ENCODE data around the gene C14orf119.
A peak's percentile ranks its signal among the peaks of the same experiment; 100 is the strongest.

The C14orf119 gene

DNA sequence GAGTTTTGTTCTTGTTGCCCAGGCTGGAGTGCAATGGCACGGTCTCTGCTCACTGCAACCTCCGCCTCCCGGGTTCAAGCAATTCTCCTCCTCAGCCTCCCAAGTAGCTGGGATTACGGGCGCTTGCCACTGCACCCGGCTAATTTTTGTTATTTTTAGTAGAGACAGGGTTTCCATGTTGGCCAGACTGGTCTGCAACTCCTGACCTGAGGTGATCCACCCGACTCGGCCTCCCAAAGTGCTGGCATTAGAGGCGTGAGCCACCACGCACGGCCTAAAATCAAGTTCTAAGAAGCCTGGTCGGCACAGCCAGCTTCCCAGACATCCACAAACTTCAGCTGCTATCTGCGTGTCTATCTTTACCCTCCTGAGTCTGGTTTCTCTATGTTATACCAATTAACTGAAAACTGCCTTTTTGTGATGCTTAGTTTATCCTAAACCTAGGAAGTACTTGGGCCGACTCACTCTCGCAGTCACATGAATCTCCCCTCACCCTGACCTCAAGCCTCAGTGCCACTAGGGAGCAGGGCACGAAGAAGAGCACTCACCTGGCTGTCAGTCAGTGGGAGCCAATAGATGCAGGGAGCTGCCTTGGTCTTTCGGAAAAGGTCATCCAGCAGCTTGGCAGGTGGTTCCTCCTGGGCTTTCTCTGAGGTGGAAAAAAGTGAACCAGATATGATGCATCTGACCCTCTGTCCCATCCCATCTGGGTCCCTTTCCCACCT lies 34.6 kb upstream of the C14orf119 start:
- DNase-seq (ENCODE audit: low read depth in 2 of 2) = no peak

GRCh38 chr14:23062002-23062401 lies 33.3 kb upstream of the C14orf119 start:
- DNase-seq (ENCODE audit: low read depth in 2 of 2) = no peak

DNA sequence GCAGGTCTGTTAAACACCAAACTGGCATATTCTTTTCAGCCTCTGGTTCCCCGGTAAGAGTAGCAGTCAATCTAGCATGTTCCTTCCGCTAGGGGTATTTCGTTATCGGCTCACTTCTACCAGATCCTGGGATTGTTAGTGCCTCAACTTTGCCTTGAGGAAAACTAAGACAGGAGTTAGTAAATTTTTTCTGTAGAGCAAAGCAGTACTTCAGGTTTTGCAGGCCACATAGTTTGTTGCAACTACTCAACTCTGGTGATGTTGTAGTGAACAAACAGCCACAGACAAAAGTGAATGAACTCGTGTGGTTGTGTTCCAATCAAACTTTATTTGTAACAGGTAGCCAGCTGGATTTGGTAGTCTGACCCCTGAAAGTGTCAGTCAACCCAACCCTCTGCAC lies 31.7 kb upstream of the C14orf119 start:
- DNase-seq (ENCODE audit: low read depth in 2 of 2) = no peak

- DNase-seq (ENCODE audit: low read depth in 2 of 2) = no peak
Observed at GRCh38 chr14:23066368-23066767, 28.9 kb upstream of the C14orf119 start.

- DNase-seq (ENCODE audit: low read depth in 2 of 2) = no peak
Observed at GRCh38 chr14:23066855-23067744, 28.2 kb upstream of the C14orf119 start.

DNA sequence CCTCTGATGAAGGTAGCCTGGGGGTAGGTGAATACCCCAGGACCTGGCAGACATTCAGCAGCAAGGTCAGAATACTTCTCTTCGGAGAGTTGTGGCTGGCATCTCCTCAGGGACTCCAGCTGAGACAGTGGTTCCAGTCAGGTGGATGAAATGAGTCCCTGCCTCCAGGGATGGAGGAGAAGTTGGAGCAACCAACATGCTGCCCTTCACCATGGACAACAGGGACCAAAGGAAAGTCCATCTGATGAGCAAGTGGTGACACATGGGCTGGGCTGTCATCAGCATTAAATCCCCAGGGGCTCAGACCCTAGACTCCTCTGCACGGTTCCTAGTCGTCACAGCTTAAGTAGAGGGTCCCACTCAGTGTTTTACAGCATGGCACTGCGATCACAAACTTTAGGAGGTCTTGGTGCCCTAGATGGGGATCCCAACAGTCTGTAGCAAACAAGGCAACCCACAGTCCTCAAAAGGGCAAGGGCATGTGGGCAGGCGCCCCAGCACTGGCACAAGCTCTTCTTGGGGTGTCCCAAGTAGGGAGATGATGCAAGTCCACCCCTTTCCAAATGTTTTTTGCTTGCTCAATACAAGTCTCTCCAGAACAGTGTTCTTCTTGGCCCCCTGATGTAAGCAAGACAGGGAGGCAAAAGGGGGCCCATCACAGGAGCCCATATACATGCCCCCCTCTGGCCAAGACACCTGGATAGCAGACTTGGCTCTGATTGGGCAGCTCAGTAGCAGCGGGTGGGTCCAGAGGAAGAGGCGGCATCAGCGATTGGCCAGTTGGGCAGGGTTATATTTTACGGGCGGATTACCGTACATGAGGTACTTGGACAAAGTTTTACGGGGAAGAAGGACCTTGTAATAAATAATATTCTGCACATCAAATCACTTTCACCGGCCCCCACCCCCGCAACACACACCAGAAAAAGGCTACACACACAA lies 27.2 kb upstream of the C14orf119 start:
- DNase-seq (ENCODE audit: low read depth in 2 of 2) = no peak

- DNase-seq (ENCODE audit: low read depth in 2 of 2) = peak in 1 of 2 donors; percentile 49
Observed at GRCh38 chr14:23068789-23069412, 26.4 kb upstream of the C14orf119 start.

DNA sequence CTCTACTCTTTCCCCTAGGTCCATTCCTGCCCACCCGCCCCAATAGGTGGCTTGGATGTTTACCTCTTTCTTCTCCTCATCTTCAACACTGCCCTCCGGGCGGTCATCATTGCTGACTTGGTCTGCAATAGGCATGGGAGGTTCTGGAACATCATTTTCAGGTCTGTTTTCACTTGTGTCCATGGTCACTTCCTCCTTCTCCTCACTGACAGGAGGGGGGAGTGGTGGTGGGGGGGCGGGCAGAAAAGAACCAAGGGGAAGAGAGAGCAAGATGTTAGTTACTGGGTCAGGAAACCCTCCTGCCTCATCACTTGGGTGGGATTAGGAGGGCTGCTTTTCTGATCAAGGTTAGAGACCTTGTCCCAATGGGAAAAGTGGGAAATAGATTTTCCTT lies 25.9 kb upstream of the C14orf119 start:
- no peak for DNase-seq (ENCODE audit: low read depth in 2 of 2)

DNA sequence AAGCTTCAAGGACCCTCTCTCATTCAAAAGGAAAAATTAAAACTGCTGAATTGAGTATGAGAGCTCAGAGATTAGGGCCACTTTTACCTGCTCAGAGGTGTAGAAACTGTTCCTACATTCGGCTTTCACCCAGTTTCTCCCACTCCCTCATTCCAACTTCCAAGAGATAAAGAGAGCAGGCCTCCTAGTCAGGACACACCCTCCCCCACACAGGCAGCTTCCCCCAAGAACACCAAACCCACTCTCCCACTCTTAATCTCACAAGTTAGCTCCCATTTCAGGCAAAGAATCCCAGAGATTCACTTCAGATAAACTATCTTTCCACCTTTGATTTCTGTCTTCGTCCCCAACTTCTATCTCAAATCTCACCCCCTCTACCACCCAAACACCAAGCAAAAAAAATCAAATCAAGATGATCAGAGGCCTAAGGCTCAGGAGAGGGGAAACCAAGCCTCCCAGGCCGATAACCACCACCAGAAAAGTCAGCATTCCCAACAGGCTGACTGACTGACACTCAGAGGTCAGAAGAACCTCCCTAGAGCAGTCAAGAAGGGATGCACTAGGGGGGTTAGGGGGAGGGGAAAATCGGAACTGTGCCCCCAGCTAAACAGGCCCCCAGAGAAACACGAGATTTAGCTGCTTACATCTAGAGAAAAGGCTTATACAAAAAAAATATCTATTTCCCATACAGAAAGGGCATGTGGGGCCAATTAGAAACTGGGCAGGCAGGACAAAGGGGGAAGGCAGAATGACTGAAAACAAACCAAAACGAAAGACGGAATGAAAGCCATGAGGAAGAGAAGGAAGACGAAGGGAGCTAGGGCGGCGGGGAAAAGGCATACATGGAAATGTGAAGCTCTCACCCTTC lies 24.8 kb upstream of the C14orf119 start:
- DNase-seq (ENCODE audit: low read depth in 2 of 2) = no peak

DNA sequence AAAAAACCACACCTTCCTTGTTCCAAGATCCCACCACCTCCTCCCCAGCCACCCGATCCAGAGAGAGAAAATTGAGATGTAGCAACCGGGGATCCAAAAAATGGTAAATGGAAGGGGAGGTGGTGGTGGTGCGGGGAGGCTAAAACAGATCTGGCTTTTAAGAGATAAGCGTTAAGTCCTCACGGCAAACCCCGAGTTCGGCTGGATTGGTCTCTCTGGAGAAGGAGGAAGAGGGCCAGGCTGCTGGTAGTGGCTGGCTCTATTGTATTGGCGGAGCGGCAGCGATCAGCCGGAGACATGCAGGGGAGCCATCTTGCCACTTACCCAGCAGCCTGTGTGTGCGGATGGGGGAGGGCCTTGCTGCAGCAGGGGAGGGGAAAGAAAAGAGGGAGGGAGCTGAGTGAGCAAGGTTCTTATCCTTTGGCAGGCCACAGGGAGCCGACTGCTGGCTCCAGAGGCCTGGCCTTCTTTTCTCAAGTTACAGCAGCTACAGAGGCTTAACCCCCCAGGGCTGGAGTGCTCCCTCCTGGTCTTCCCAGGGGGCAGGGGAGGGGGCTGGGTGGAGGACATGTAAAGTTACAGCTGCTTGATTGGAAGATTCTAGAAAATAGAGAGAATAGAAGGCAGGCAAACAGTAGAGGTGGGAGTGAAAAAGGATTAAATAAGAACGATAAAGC lies 23.9 kb upstream of the C14orf119 start:
- DNase-seq (ENCODE audit: low read depth in 2 of 2) = peak in 1 of 2 donors; percentile 53

DNA sequence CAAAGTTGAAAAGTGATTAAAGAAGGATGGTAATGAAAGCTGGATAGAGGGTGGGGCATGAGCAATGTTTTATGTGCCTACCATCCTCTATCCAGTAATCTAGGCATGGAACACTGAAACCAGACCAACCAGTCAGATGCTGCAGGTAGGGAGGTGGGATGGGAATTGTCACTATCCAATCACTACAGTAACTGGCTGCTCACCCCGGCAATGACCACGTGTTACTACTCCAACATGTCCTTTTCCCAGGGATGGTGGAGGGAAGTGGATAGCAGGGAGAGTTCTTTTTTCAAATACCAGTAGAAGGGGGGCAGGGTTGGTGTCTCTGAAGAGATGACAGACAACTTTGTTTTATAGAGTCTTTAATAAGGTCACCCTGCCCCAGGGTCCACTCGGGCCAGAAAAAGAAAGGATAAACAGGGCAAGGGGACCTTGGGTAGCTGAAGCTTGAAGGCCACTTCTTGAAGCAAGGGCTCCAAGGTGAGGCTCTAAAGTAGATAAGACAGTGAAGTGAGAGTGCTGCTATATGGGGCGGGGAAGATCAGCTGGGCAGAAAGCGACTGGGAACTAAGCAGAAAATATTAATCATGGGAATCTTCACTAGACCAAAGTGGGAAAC lies 23.3 kb upstream of the C14orf119 start:
- DNase-seq (ENCODE audit: low read depth in 2 of 2) = no peak

GRCh38 chr14:23074906-23075305 lies 20.4 kb upstream of the C14orf119 start:
- no peak for DNase-seq (ENCODE audit: low read depth in 2 of 2)

- no peak for DNase-seq (ENCODE audit: low read depth in 2 of 2)
Observed at GRCh38 chr14:23076785-23077408, 18.4 kb upstream of the C14orf119 start.

DNA sequence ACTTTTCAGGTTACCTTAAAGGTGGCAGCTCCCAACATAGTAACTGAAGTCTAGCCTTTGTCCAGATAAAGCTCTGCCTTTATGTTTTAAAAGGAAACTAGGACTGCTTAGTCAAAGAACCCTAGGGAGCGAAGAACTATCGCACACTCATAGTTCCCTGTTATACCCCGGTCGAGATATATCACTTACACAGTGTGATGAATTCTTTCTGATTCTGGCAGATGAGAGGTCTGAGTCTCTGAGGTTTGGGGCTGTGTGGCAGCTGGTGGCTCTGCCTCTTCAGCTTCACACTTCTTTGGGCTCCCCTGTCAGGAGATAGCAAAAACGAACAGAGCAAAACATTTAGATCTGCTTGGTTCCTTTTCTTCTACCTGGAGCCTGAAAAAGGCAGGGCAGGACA lies 17.3 kb upstream of the C14orf119 start:
- no peak for DNase-seq (ENCODE audit: low read depth in 2 of 2)

GRCh38 chr14:23078692-23079116 lies 16.6 kb upstream of the C14orf119 start:
- DNase-seq (ENCODE audit: low read depth in 2 of 2) = no peak

- no peak for DNase-seq (ENCODE audit: low read depth in 2 of 2)
Observed at GRCh38 chr14:23079716-23080115, 15.6 kb upstream of the C14orf119 start.

DNA sequence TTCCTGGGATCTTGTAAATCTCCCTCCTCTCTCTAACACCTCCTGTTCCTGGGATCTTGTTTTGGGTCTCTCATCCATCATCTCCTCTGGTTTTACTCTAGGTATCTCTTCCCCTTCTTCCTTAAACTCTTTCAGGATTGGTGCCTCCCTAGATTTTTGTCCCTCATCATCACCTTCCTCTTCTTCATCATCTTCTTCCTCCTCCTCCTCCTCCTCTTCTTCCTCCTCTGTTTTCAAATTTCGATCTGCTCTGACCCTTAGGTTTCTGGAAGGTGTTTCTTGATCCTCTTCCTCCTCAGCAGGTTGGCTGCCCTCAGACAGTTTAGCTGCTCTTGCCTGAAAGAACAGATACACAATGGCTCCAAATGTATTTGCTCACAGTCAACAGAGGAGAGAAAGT lies 14.8 kb upstream of the C14orf119 start:
- DNase-seq (ENCODE audit: low read depth in 2 of 2) = no peak

- DNase-seq (ENCODE audit: low read depth in 2 of 2) = no peak
Observed at GRCh38 chr14:23085458-23085857, 9.8 kb upstream of the C14orf119 start.

DNA sequence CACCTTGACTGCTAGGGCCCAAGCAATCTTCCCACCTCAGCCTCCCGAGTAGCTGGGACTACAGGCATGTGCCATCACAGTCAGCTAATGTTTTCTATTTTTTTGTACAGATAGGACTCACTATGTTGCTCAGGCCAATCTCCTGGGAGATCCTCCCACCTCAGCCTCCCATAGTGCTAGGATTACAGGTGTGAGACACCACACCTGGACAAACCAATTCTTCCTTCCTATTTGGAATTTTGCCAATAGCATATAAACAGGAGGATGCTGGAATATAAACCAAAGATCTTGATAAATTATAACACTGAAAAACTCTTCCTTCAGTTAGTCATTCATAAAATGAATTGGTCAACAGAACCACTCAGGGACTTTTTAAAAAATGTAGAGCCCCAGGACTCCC lies 8.7 kb upstream of the C14orf119 start:
- DNase-seq (ENCODE audit: low read depth in 2 of 2) = no peak

Data from activated CD8-positive, alpha-beta memory T cell treated with anti-CD3 and anti-CD28 coated beads for 4 hours (primary cell).